Gastroesophageal sphincter (tissue), 3 donors: ENCODE results near the gene MRPL50.

ENCODE experiments used
- CTCF ChIP-seq, 4 experiments: fragments of 200-600 bp in 2 of 4; fragments of 450-650 bp in 2 of 4; sonication (generic) in 1 of 4; IDR thresholded peaks; one replicate each; pipeline ENCODE4 v1.5.1; 2017 to 2019; ENCODE audit warnings: antibody characterized with exemption in 4 of 4, mild to moderate bottlenecking in 2 of 4, moderate library complexity in 2 of 4
- EP300 ChIP-seq: sonication (generic); formaldehyde crosslinking; IDR thresholded peaks from one replicate; pipeline ENCODE4 v1.6.1; 2017; ENCODE audit warnings: antibody characterized with exemption, mild to moderate bottlenecking
- POLR2A ChIP-seq, 2 donors: fragments of 450-650 bp; IDR thresholded peaks; one replicate each; pipeline ENCODE4 v1.6.1; 2017; ENCODE audit warnings: antibody characterized with exemption in 2 of 2, mild to moderate bottlenecking in 2 of 2, moderate library complexity in 1 of 2
- POLR2AphosphoS5 ChIP-seq: sonication (generic); formaldehyde crosslinking; IDR thresholded peaks from one replicate; pipeline ENCODE4 v1.6.1; 2017; ENCODE audit warnings: antibody characterized with exemption

- TF ChIP-seq POLR2A (IDR thresholded peaks at IDR 0.05), result no peak
- TF ChIP-seq CTCF (IDR thresholded peaks at IDR 0.05), result no peak
- no peak for TF ChIP-seq POLR2AphosphoS5
- no peak for TF ChIP-seq EP300
These were observed 19.0 kb upstream of the MRPL50 start for GRCh38 chr9:101417389-101417788.
